Measurements from ENCODE around the gene CFAP65. TPM values are rescaled to one million over a fixed set of nuclear protein-coding genes. Genes with fewer than 3 reads are reported as not detected.

CFAP65 gene
- total and polyA plus RNA-seq, 2 of the 13 experiments (the other 11 are each of a cell fraction or from before 2014, with no cell fraction given) = 0.05 TPM; not detected in 1

- TF ChIP-seq ARID4A (CRISPR knock-in tag; IDR thresholded peaks at IDR 0.05; ENCODE audit: borderline replicate concordance) = peak; percentile 48; the same call in 1 of the 2 replicates
These were observed 45.2 kb downstream of the CFAP65 start (continued) for GRCh38 chr2:218995972-218996711.

GRCh38 chr2:218995561-218995960 is 45.8 kb downstream of the CFAP65 start:
- Histone ChIP-seq H3K79me2 (ENCODE audit: insufficient read depth, low read length) (no peaks in the 10 kb centered on the region), H3K9ac (ENCODE audit: insufficient read depth, low read depth, low read length) (no peak overlapping the region), H3K36me3 (replicated peaks in 1 of 2; ENCODE audit: control insufficient read depth in 1 of 2, insufficient read depth in 2 of 2, low read length in 2 of 2) (no peaks in the 10 kb centered on the region), H3K27ac (ENCODE audit: extremely low read length, insufficient read depth, low read length) (no peak overlapping the region), H2AFZ (ENCODE audit: low read length) (no peak overlapping the region), H3K9me3 (ENCODE audit: low read length) (no peaks in the 10 kb centered on the region), H3K4me2 (ENCODE audit: low read depth, low read length) (no peak overlapping the region), H3K27me3 (ENCODE audit: control insufficient read depth in 1 of 2, insufficient read depth in 2 of 2, low read length in 2 of 2) (peaks cover 47 to 96% of the 10 kb centered on the region in 2 experiments), H3K4me1 (ENCODE audit: insufficient read depth, low read length) (peaks cover 20% of the 10 kb centered on the region), H3K4me3 (replicated peaks in 1 of 3; ENCODE audit: insufficient read depth in 1 of 3, low read depth in 2 of 3, low read length in 3 of 3) (no peak overlapping the region), H4K20me1 (ENCODE audit: insufficient read depth, low read length) (peaks cover 36% of the 10 kb centered on the region; the same call in 1 of the 2 replicates)
- no peak for DNase-seq (ENCODE audit: low spot score)
- TF ChIP-seq EED (CRISPR knock-in tag; IDR thresholded peaks at IDR 0.05) (no peak), BRF2 (CRISPR knock-in tag; IDR thresholded peaks at IDR 0.05) (0 out of 2 replicates have a peak, but pooled peaks have one; percentile 27), RBFOX2 (IDR thresholded peaks at IDR 0.05; ENCODE audit: low read depth, low read length) (no peak), MED8 (CRISPR knock-in tag; IDR thresholded peaks at IDR 0.05; ENCODE audit: insufficient replicate concordance) (no peak), CENPT (CRISPR knock-in tag; IDR thresholded peaks at IDR 0.05; ENCODE audit: low read depth) (peak; percentile 15; the same call in 1 of the 2 replicates), ZNF782 (CRISPR knock-in tag; IDR thresholded peaks at IDR 0.05; ENCODE audit: borderline replicate concordance) (no peak), FOXP4 (CRISPR knock-in tag; IDR thresholded peaks at IDR 0.05) (no peak)
- ATAC-seq = no peak; the same call in 2 of the 3 replicates
- BruUV-seq (replicated peaks) = no TSS peak
- POLR2A ChIA-PET = no interaction called here
- CTCF ChIA-PET (ENCODE audit: low intra/inter-chr PET ratio, low total read pairs) = interaction anchor here (0.8 to 2.7 kb wide), 5 partner anchors 13 to 159 kb away, joined by 3 to 12 read pairs (median 4); no protein-coding TSS in a partner anchor
- no peak for FAIRE-seq
- in situ Hi-C loops (cut with HindIII; ENCODE audit: extremely low pct_ligation_motif_present, low pct_unique_long_range_greater_than_20kb) (no loop called here), intact Hi-C loops (cut with micrococcal nuclease; ENCODE audit: unreplicated experiment) (no loop called here)
- WGBS (ENCODE audit: low lambda C conversion rate) = 14% methylated on average over 8 of the region's 8 CpGs

Data from HepG2 (cell line).